Kidney capillary endothelial cell (primary cell): Measurements from ENCODE around the gene DGLUCY.
"Not testable (repeated sequence)": the region's sequence is repeated elsewhere in the genome, so short reads cannot be mapped to it uniquely, and the experiment has no call there.

Experiments used
- DNase-seq: peaks from one replicate; pipeline ENCODE4 v3.0.0-alpha.2; 2018; ENCODE audit warnings: low spot score

The DGLUCY gene

GRCh38 chr14:91207008-91207407 is 93.1 kb downstream of the DGLUCY start:
- DNase-seq, result no peak

- DNase-seq, result no peak
These were observed 97.1 kb downstream of the DGLUCY start for GRCh38 chr14:91211017-91211416.

- no peak for DNase-seq
These were observed 100.4 kb downstream of the DGLUCY start for GRCh38 chr14:91214306-91214705.

GRCh38 chr14:91215381-91215780 is 101.5 kb downstream of the DGLUCY start:
- DNase-seq, result no peak

- DNase-seq, result no peak
These were observed 102.9 kb downstream of the DGLUCY start for GRCh38 chr14:91216731-91217226.

- DNase-seq, result no peak
These were observed 104.1 kb downstream of the DGLUCY start for GRCh38 chr14:91218014-91218413.

- no peak for DNase-seq
These were observed 105.9 kb downstream of the DGLUCY start for GRCh38 chr14:91219517-91220389.

- DNase-seq, result peak; percentile 41
These were observed 106.7 kb downstream of the DGLUCY start for GRCh38 chr14:91220581-91221000.

- DNase-seq, result no peak
These were observed 107.4 kb downstream of the DGLUCY start for GRCh38 chr14:91221270-91221669.

GRCh38 chr14:91223028-91223783 is 109.3 kb downstream of the DGLUCY start:
- no peak for DNase-seq

GRCh38 chr14:91225025-91225424 is 111.2 kb downstream of the DGLUCY start:
- no peak for DNase-seq

- DNase-seq, result not testable (repeated sequence)
These were observed 112.5 kb downstream of the DGLUCY start for GRCh38 chr14:91226360-91226759.

- no peak for DNase-seq
These were observed 113.3 kb downstream of the DGLUCY start for GRCh38 chr14:91227183-91227628.

- DNase-seq, result no peak
These were observed 114.5 kb downstream of the DGLUCY start for GRCh38 chr14:91228112-91229004.

- no peak for DNase-seq
These were observed 115.1 kb downstream of the DGLUCY start for GRCh38 chr14:91229005-91229382.

GRCh38 chr14:91229743-91230200 is 115.9 kb downstream of the DGLUCY start:
- DNase-seq, result no peak

- no peak for DNase-seq
These were observed 116.6 kb downstream of the DGLUCY start for GRCh38 chr14:91230397-91231035.

- DNase-seq, result no peak
These were observed 117.6 kb downstream of the DGLUCY start for GRCh38 chr14:91231446-91231845.

GRCh38 chr14:91232052-91232451 is 118.2 kb downstream of the DGLUCY start:
- DNase-seq, result no peak

- no peak for DNase-seq
These were observed 118.7 kb downstream of the DGLUCY start for GRCh38 chr14:91232603-91233002.
